Gastroesophageal sphincter (tissue), 3 donors: ENCODE measurements around the gene RNF32.

Experiments
- EP300 ChIP-seq: sonication (generic); formaldehyde crosslinking; IDR thresholded peaks from one replicate; pipeline ENCODE4 v1.6.1; 2017; ENCODE audit warnings: antibody characterized with exemption, mild to moderate bottlenecking
- POLR2A ChIP-seq, 2 donors: fragments of 450-650 bp; IDR thresholded peaks; one replicate each; pipeline ENCODE4 v1.6.1; 2017; ENCODE audit warnings: antibody characterized with exemption in 2 of 2, mild to moderate bottlenecking in 2 of 2, moderate library complexity in 1 of 2
- POLR2AphosphoS5 ChIP-seq: sonication (generic); formaldehyde crosslinking; IDR thresholded peaks from one replicate; pipeline ENCODE4 v1.6.1; 2017; ENCODE audit warnings: antibody characterized with exemption
- TF ChIP-seq, protein P1 (sequence below), 4 experiments: fragments of 200-600 bp in 2 of 4; fragments of 450-650 bp in 2 of 4; sonication (generic) in 1 of 4; IDR thresholded peaks; one replicate each; pipeline ENCODE4 v1.5.1; 2017 to 2019; ENCODE audit warnings: antibody characterized with exemption in 4 of 4, mild to moderate bottlenecking in 2 of 4, moderate library complexity in 2 of 4

DNA sequence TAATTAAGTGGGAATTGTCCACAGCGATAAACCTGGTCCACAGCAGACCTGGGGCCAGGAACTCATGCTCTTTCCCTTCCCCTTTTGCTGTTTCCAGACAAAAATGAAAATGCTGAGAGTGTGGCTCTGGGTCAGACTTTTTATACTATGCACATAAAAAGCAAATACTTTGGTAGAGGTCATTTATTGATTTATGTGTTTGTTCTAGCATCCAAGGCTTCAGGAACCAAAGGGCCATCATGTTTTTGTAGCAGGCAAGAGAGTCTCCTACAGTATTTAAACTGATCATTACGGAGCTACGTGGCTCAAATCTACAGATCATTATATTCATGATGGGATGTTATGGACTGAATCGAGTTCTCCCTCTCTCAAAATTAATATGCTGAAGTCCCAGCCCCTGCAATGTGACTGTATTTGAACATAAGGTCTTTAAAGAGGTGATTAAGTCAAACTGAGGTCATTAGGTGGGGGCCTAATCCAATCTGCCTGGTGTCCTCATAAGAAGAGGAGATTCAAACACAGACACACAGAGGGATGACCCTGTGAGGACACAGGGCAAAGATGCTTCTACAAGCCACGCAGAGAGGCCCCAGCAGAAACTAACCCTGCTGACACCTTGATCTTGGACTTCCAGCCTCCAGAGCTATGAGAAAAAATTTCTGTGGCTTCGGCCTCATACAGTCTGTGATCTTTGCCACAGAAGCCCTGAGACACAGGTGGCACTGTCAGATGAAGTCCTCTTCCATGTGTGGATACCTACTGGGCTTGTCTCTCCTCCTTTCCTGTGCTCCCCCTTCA is 46.1 kb upstream of the RNF32 start:
- TF ChIP-seq, protein P1, sequence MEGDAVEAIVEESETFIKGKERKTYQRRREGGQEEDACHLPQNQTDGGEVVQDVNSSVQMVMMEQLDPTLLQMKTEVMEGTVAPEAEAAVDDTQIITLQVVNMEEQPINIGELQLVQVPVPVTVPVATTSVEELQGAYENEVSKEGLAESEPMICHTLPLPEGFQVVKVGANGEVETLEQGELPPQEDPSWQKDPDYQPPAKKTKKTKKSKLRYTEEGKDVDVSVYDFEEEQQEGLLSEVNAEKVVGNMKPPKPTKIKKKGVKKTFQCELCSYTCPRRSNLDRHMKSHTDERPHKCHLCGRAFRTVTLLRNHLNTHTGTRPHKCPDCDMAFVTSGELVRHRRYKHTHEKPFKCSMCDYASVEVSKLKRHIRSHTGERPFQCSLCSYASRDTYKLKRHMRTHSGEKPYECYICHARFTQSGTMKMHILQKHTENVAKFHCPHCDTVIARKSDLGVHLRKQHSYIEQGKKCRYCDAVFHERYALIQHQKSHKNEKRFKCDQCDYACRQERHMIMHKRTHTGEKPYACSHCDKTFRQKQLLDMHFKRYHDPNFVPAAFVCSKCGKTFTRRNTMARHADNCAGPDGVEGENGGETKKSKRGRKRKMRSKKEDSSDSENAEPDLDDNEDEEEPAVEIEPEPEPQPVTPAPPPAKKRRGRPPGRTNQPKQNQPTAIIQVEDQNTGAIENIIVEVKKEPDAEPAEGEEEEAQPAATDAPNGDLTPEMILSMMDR (IDR thresholded peaks at IDR 0.05) = no peak
- no peak for TF ChIP-seq POLR2A (IDR thresholded peaks at IDR 0.05)
- TF ChIP-seq POLR2AphosphoS5 = no peak
- TF ChIP-seq EP300 = no peak
